Thyroid gland (tissue), 4 donors: ENCODE results near the gene LCT. TPM values are rescaled to one million over a fixed set of nuclear protein-coding genes. Genes with fewer than 3 reads are reported as not detected.

ENCODE experiments used
- DNase-seq, 2 donors: peaks; one replicate each; pipeline ENCODE4 v3.0.0-alpha.2; 2019
- H3K27ac ChIP-seq, 3 donors: fragments of 200-600 bp; sonication (generic); 1 replicate in 2 of 3; 2 replicates in 1 of 3; pipeline ENCODE4 v1.5.1; 2016 to 2019; ENCODE audit warnings: mild to moderate bottlenecking in 1 of 3, moderate library complexity in 1 of 3
- H3K27me3 ChIP-seq: fragments of 200-600 bp; sonication (generic); one replicate; pipeline ENCODE4 v1.5.1; 2019
- H3K36me3 ChIP-seq, 2 donors: fragments of 200-600 bp; sonication (generic); one replicate each; pipeline ENCODE4 v1.5.1; 2016 to 2019
- H3K4me1 ChIP-seq, 2 donors: fragments of 200-600 bp; sonication (generic); one replicate each; pipeline ENCODE4 v1.5.1; 2017 to 2019
- H3K4me3 ChIP-seq, 3 donors: fragments of 200-600 bp; sonication (generic); replicated peaks in 1 of 3; 1 replicate in 2 of 3; 2 replicates in 1 of 3; pipeline ENCODE4 v1.5.1; 2016; ENCODE audit warnings: mild to moderate bottlenecking in 1 of 3
- H3K9me3 ChIP-seq: fragments of 200-600 bp; sonication (generic); one replicate; pipeline ENCODE4 v1.5.1; 2017
- CTCF ChIP-seq, 6 experiments: fragments of 200-600 bp in 3 of 6; fragments of 450-650 bp in 3 of 6; sonication (generic) in 3 of 6; IDR thresholded peaks; one replicate each; pipeline ENCODE4 v1.5.1; 2016 to 2019; ENCODE audit warnings: antibody characterized with exemption in 6 of 6, mild to moderate bottlenecking in 2 of 6, inconsistent platforms in 1 of 6, moderate library complexity in 1 of 6
- POLR2A ChIP-seq, 2 donors: fragments of 450-650 bp; IDR thresholded peaks; one replicate each; pipeline ENCODE4 v1.6.1; 2017; ENCODE audit warnings: antibody characterized with exemption in 2 of 2, mild to moderate bottlenecking in 2 of 2, moderate library complexity in 1 of 2
- WGBS, 2 donors: methylation state at CpG; one replicate each; pipeline ENCODE4 v1.1.5; 2017; 5-methylcytosine and 5-hydroxymethylcytosine counted together
- intact Hi-C: fragments of 100-400 bp; cut with DNase I; formaldehyde crosslinking; loops from one replicate; pipeline ENCODE4 v1.15.1; 2023
- total RNA-seq, 4 donors: library from RNA; depleted of rRNA; stranded (reverse); fragments of >200 nt; gene quantifications; one replicate each; pipeline ENCODE4 v1.2.3, GENCODE V29; 2016

LCT gene
- total RNA-seq, 4 donors from 2014 or later: 0.24 TPM; not detected in 3

GRCh38 chr2:135875491-135876065 lies 38.6 kb upstream of the LCT start:
- Histone ChIP-seq H3K4me3 (peak overlapping the region; percentile 24 to 74 (median 42)), H3K27ac (peak overlapping the region; percentile 31 to 82 (median 76)), H3K9me3 (no peaks in the 10 kb centered on the region), H3K4me1 (peaks cover 5 to 12% of the 10 kb centered on the region in 2 donors), H3K36me3 (no peaks in the 10 kb centered on the region), H3K27me3 (no peaks in the 10 kb centered on the region)
- WGBS, 2 donors: 5 to 7% methylated on average over 20 of the region's 26 CpGs
- DNase-seq: peak; percentile 64 to 67
- intact Hi-C loops: no loop called here
- TF ChIP-seq CTCF (IDR thresholded peaks at IDR 0.05) (no peak), POLR2A (IDR thresholded peaks at IDR 0.05) (no peak)

GRCh38 chr2:135874777-135875365 lies 37.9 kb upstream of the LCT start:
- TF ChIP-seq POLR2A (IDR thresholded peaks at IDR 0.05) (no peak), CTCF (IDR thresholded peaks at IDR 0.05) (no peak)
- no peak overlapping the region for H3K4me3 ChIP-seq
- intact Hi-C loops: no loop called here
- H3K9me3 ChIP-seq: no peaks in the 10 kb centered on the region
- WGBS, 2 donors: 80 to 87% methylated on average over 19 of the region's 19 CpGs
- H3K27me3 ChIP-seq: no peaks in the 10 kb centered on the region
- peaks cover 5 to 12% of the 10 kb centered on the region in 2 donors for H3K4me1 ChIP-seq
- no peak for DNase-seq
- no peak overlapping the region for H3K27ac ChIP-seq
- no peaks in the 10 kb centered on the region for H3K36me3 ChIP-seq

GRCh38 chr2:135870571-135870970 lies 33.6 kb upstream of the LCT start:
- WGBS, 2 donors: 91 to 95% methylated on average over 1 of the region's 1 CpG
- DNase-seq: no peak
- intact Hi-C loops: no loop called here
- no peaks in the 10 kb centered on the region for H3K27me3 ChIP-seq
- no peak for TF ChIP-seq POLR2A (IDR thresholded peaks at IDR 0.05)
- TF ChIP-seq CTCF (IDR thresholded peaks at IDR 0.05): no peak
- peaks cover 0 to 6% of the 10 kb centered on the region in 2 donors for H3K4me1 ChIP-seq
- H3K36me3 ChIP-seq: peaks cover 0 to 15% of the 10 kb centered on the region in 2 donors
- no peaks in the 10 kb centered on the region for H3K9me3 ChIP-seq
- H3K4me3 ChIP-seq: no peak overlapping the region
- H3K27ac ChIP-seq: no peak overlapping the region

- H3K9me3 ChIP-seq: no peaks in the 10 kb centered on the region
- 84 to 89% methylated on average over 6 of the region's 6 CpGs for WGBS, 2 donors
- H3K4me1 ChIP-seq: no peaks in the 10 kb centered on the region
- H3K27ac ChIP-seq: no peak overlapping the region
- H3K4me3 ChIP-seq: no peak overlapping the region
- intact Hi-C loops: no loop called here
- TF ChIP-seq CTCF (IDR thresholded peaks at IDR 0.05) (no peak), POLR2A (IDR thresholded peaks at IDR 0.05) (no peak)
- DNase-seq: no peak
- no peaks in the 10 kb centered on the region for H3K27me3 ChIP-seq
- H3K36me3 ChIP-seq: peaks cover 0 to 20% of the 10 kb centered on the region in 2 donors
Measured at GRCh38 chr2:135863233-135863632, 26.2 kb upstream of the LCT start.

- no peak for DNase-seq
- Histone ChIP-seq H3K27me3 (no peaks in the 10 kb centered on the region), H3K9me3 (no peaks in the 10 kb centered on the region), H3K4me1 (no peaks in the 10 kb centered on the region), H3K4me3 (no peak overlapping the region), H3K27ac (no peak overlapping the region), H3K36me3 (peaks cover 0 to 18% of the 10 kb centered on the region in 2 donors)
- 85 to 88% methylated on average over 4 of the region's 4 CpGs for WGBS, 2 donors
- intact Hi-C loops: no loop called here
- TF ChIP-seq POLR2A (IDR thresholded peaks at IDR 0.05) (no peak), CTCF (IDR thresholded peaks at IDR 0.05) (no peak)
Measured at GRCh38 chr2:135862718-135863117, 25.7 kb upstream of the LCT start.
